Left lung (tissue), 10 donors: Measurements from ENCODE around the gene CLDN34. TPM values are rescaled to one million over a fixed set of nuclear protein-coding genes. Genes with fewer than 3 reads are reported as not detected.

Source experiments
- ATAC-seq: fragments of 200-7000 bp; cut with Tn5 transposase; one replicate; pipeline ENCODE4 v1.9.1; 2020; ENCODE audit warnings: moderate library complexity
- DNase-seq, 4 donors: peaks; one replicate each; pipeline ENCODE4 v3.0.0-alpha.2; 2013 to 2020
- H3K27ac ChIP-seq, 2 donors: fragments of 200-600 bp; sonication (generic) in 1 of 2; one replicate each; pipeline versions ENCODE4 v1.5.0 to v1.8.0; 2020 to 2021
- H3K27me3 ChIP-seq, 2 donors: fragments of 200-600 bp; sonication (generic) in 1 of 2; one replicate each; pipeline versions ENCODE4 v1.5.0 to v1.8.0; 2020 to 2021
- H3K36me3 ChIP-seq, 2 donors: fragments of 200-600 bp; sonication (generic) in 1 of 2; one replicate each; pipeline versions ENCODE4 v1.5.0 to v1.8.0; 2020 to 2021
- H3K4me1 ChIP-seq, 2 donors: fragments of 200-600 bp; one replicate each; pipeline ENCODE4 v1.8.0; 2021
- H3K4me3 ChIP-seq, 2 donors: fragments of 200-600 bp; sonication (generic) in 1 of 2; one replicate each; pipeline versions ENCODE4 v1.5.0 to v1.8.0; 2020 to 2021; ENCODE audit warnings: mild to moderate bottlenecking in 1 of 2
- H3K9me3 ChIP-seq, 2 donors: fragments of 200-600 bp; sonication (generic) in 1 of 2; one replicate each; pipeline versions ENCODE4 v1.5.0 to v1.8.0; 2020 to 2021
- intact Hi-C, 2 donors: fragments of 100-400 bp; cut with DNase I; formaldehyde crosslinking; loops; one replicate each; pipeline versions ENCODE4 v1.11.2 to v1.14.2; 2022
- polyA plus RNA-seq, 6 donors: library from polyadenylated mRNA; unstranded; fragments of 120-200 nt; gene quantifications; one replicate each; pipeline ENCODE4 v1.2.1, GENCODE V29; 2013; ENCODE audit not compliant: insufficient read length in 6 of 6
- total RNA-seq, 2 donors: library from RNA; stranded (reverse); fragmentation: NEBNext Ultra II Directional; extraction: Animal tissue kit (Norgen Biotek cat#: 25700); gene quantifications; one replicate each; pipeline ENCODE4 v1.2.1, GENCODE V29; 2021
- TF ChIP-seq, protein P1 (sequence below), 2 donors: fragments of 200-600 bp; sonication (generic) in 1 of 2; IDR thresholded peaks; one replicate each; pipeline versions ENCODE4 v1.5.0 to v1.8.0; 2021; ENCODE audit warnings: antibody characterized with exemption in 2 of 2
- donor health status: DM: no; HTN: yes; CAD: no.
- donor health status: DM: no; HTN: no; CAD: no.

The CLDN34 gene
- total and polyA plus RNA-seq, 8 donors, result 0.17 to 0.41 (median 0.20) TPM; not detected in 3

DNA sequence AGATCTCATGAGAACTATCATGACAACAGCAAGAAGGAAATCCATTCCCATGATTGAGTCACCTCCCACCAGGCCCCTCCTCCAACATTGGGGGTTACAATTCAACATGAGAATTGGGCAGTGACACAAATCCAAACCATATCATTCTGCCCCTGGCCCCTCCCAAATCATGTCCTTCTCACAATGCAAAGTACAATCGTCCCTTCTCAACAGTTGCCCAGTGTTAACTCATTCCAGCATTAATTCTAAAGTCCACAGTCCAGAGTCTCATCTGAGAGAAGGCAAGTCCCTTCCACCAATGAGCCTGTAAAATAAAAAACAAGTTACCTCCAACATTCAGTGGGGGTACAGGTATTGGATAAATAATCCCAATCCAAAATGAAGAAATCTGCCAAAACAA lies 14.9 kb upstream of the CLDN34 start:
- Histone ChIP-seq H3K27ac (no peak overlapping the region), H3K4me1 (no peaks in the 10 kb centered on the region), H3K9me3 (no peaks in the 10 kb centered on the region), H3K4me3 (no peak overlapping the region), H3K27me3 (no peaks in the 10 kb centered on the region), H3K36me3 (no peaks in the 10 kb centered on the region)
- no peak for DNase-seq
- ATAC-seq, result no peak
- TF ChIP-seq, protein P1, sequence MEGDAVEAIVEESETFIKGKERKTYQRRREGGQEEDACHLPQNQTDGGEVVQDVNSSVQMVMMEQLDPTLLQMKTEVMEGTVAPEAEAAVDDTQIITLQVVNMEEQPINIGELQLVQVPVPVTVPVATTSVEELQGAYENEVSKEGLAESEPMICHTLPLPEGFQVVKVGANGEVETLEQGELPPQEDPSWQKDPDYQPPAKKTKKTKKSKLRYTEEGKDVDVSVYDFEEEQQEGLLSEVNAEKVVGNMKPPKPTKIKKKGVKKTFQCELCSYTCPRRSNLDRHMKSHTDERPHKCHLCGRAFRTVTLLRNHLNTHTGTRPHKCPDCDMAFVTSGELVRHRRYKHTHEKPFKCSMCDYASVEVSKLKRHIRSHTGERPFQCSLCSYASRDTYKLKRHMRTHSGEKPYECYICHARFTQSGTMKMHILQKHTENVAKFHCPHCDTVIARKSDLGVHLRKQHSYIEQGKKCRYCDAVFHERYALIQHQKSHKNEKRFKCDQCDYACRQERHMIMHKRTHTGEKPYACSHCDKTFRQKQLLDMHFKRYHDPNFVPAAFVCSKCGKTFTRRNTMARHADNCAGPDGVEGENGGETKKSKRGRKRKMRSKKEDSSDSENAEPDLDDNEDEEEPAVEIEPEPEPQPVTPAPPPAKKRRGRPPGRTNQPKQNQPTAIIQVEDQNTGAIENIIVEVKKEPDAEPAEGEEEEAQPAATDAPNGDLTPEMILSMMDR (IDR thresholded peaks at IDR 0.05), result no peak
- intact Hi-C loops, result no loop called here

DNA sequence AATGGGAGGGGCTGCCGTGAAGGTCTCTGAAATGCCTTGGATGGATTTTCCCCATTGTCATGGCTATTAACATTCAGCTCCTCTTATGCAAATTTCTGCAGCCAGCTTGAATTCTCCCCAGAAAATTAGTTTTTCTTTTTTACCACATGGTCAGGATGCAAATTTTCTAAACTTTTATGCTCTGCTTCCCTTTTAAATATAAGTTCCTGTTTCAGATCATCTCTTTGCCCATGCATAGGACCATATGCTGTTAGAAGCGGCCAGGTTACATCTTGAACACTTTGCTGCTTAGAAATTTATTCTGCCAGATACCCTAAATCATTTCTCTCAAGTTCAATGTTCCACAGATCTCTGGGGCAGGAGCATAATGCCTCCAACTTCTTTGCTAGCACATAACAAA lies 13.8 kb upstream of the CLDN34 start:
- intact Hi-C loops, result no loop called here
- no peak for ATAC-seq

DNA sequence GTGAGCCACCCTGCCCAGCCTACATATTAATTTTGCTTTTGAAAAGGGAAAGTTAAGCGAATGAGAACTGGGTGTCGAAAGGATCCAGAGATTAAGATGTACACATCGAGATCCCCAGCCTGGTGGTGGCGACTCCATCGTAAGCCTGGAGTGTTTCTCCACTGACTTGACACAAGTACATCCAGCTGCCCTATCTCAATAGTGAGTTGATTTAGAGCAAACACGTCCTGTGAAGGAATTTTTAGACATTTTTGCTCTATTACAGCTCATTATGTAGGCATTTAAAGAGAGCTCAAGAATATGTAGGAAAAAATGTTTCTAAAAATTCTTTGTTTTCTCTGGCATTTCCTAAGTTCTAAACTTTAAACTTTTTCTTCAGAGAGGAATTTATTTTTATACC lies 11.7 kb upstream of the CLDN34 start:
- Histone ChIP-seq H3K27me3 (no peaks in the 10 kb centered on the region), H3K9me3 (no peaks in the 10 kb centered on the region), H3K4me3 (no peak overlapping the region), H3K27ac (no peak overlapping the region), H3K4me1 (no peaks in the 10 kb centered on the region), H3K36me3 (no peaks in the 10 kb centered on the region)
- ATAC-seq, result no peak
- TF ChIP-seq, protein P1 (IDR thresholded peaks at IDR 0.05), result no peak
- intact Hi-C loops, result no loop called here
- peak in 2 of 4 donors; percentile 59 to 68 for DNase-seq

More for the DNA sequence above, 13.8 kb upstream of the CLDN34 start:
- Histone ChIP-seq H3K27ac (no peak overlapping the region), H3K27me3 (no peaks in the 10 kb centered on the region), H3K4me3 (no peak overlapping the region), H3K9me3 (no peaks in the 10 kb centered on the region), H3K4me1 (no peaks in the 10 kb centered on the region), H3K36me3 (no peaks in the 10 kb centered on the region)
- DNase-seq, result no peak
- TF ChIP-seq, protein P1 (IDR thresholded peaks at IDR 0.05), result no peak

DNA sequence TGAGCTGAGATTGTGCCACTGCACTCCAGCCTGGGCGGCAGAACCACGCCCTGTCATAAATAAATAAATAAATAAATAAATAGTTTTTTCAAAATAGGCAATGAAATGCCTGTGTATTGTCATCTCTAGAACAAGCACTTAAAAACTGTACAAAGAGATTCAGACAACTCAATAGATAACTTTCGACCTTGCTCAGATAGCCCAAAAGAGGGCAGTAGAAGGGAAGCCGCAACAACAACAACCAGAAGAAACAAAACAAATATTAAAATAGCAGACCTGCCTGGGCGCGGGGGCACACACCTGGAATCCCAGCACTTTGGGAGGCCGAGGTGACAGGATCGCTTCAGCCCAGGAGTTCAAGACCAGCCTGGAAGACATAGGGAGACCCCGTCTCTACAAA lies 9.4 kb upstream of the CLDN34 start:
- Histone ChIP-seq H3K27ac (no peak overlapping the region), H3K4me1 (no peaks in the 10 kb centered on the region), H3K4me3 (no peak overlapping the region), H3K9me3 (no peaks in the 10 kb centered on the region), H3K27me3 (no peaks in the 10 kb centered on the region), H3K36me3 (no peaks in the 10 kb centered on the region)
- no peak for DNase-seq
- intact Hi-C loops, result no loop called here
- ATAC-seq, result no peak
- TF ChIP-seq, protein P1 (IDR thresholded peaks at IDR 0.05), result no peak

DNA sequence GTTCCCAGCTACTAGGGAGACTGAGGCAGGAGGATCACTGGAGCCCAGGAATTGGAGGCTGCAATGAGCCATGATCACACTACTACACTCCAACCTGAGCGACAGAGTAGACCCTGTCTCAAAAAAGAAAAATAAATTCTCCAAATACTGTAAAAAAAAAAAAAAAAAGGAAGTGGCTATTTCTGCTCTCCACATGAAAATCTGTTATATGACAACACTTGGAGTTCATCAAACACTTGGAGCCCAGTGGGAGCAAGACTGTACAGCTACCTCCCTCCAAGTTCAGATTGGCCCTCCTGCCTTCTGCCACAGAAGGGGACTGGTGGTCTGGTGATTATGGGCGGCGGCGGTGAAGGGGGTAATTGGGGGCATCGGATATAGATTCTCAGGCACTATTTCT lies 9.0 kb upstream of the CLDN34 start:
- H3K27me3 ChIP-seq, result no peaks in the 10 kb centered on the region
- no peak for ATAC-seq
- no peaks in the 10 kb centered on the region for H3K36me3 ChIP-seq
- DNase-seq, result no peak
- H3K4me3 ChIP-seq, result no peak overlapping the region
- TF ChIP-seq, protein P1 (IDR thresholded peaks at IDR 0.05), result no peak
- H3K4me1 ChIP-seq, result no peaks in the 10 kb centered on the region
- no peaks in the 10 kb centered on the region for H3K9me3 ChIP-seq
- intact Hi-C loops, result no loop called here
- H3K27ac ChIP-seq, result no peak overlapping the region
